HEK293 (cell line): ENCODE data around the gene HILPDA.

Experiments used
- CTCF ChIA-PET: fragments of 350-600 bp; formaldehyde crosslinking; extraction: SDS; loops from one replicate; lab custom pipeline; 2021; ENCODE audit warnings: antibody characterized with exemption; lab: Yijun Ruan, JAX
- POLR2A ChIA-PET: fragments of 300-600 bp; formaldehyde crosslinking; extraction: SDS; loops from one replicate; lab custom pipeline; 2020; ENCODE audit warnings: antibody characterized with exemption, inconsistent platforms; lab: Yijun Ruan, JAX
- H3K27ac ChIP-seq: fragments of 200-500 bp; sonication (Bioruptor generic); 2 replicates; pipeline ENCODE4 v1.5.1; 2014; ENCODE audit warnings: low read depth, low read length, control low read depth, inconsistent platforms; ENCODE audit errors: extremely low read depth
- H3K36me3 ChIP-seq, 2 experiments: fragments of 200-500 bp in 1 of 2; sonication (Bioruptor generic) in 1 of 2; 1 replicate in 1 of 2; 2 replicates in 1 of 2; pipeline ENCODE4 v1.5.1; 2014 to 2017; ENCODE audit warnings: inconsistent platforms in 2 of 2, low read length in 2 of 2; ENCODE audit not compliant: control insufficient read depth in 2 of 2, insufficient read depth in 1 of 2
- H3K4me1 ChIP-seq: fragments of 200-500 bp; sonication (Bioruptor generic); 2 replicates; pipeline ENCODE4 v1.5.1; 2014; ENCODE audit warnings: mild to moderate bottlenecking, low read length, inconsistent platforms; ENCODE audit not compliant: control insufficient read depth, insufficient read depth
- H3K4me3 ChIP-seq: 2 replicates; pipeline ENCODE4 v1.5.1; 2011; ENCODE audit warnings: low read depth, mild to moderate bottlenecking, control low read depth, low read length, moderate library complexity
- H3K9me3 ChIP-seq: fragments of 200-500 bp; sonication (Bioruptor generic); 2 replicates; pipeline ENCODE4 v1.5.1; 2014; ENCODE audit warnings: low read depth, low read length, inconsistent platforms; ENCODE audit not compliant: control insufficient read depth, insufficient read depth
- GLI2 ChIP-seq: fragments of 450-650 bp; formaldehyde crosslinking; IDR thresholded peaks from 2 replicates; pipeline ENCODE4; 2017; ENCODE audit warnings: missing biosample characterization, missing genetic modification characterization, low read depth, borderline replicate concordance
- GLI4 ChIP-seq: fragments of 450-650 bp; formaldehyde crosslinking; IDR thresholded peaks from 2 replicates; pipeline ENCODE4 v1.5.1; 2016; ENCODE audit warnings: missing biosample characterization, missing genetic modification characterization
- OVOL3 ChIP-seq: fragments of 450-650 bp; formaldehyde crosslinking; IDR thresholded peaks from 2 replicates; pipeline ENCODE4 v1.5.1; 2016; ENCODE audit warnings: missing biosample characterization, missing genetic modification characterization
- TRIM28 ChIP-seq: IDR thresholded peaks from 2 replicates; pipeline ENCODE4 v1.6.1; 2011; ENCODE audit warnings: low read length, control low read depth, borderline replicate concordance
- ZFP69B ChIP-seq: fragments of 450-650 bp; formaldehyde crosslinking; IDR thresholded peaks from 2 replicates; pipeline ENCODE4 v1.5.1; 2016; ENCODE audit warnings: missing biosample characterization, missing genetic modification characterization
- ZNF132 ChIP-seq: fragments of 450-650 bp; formaldehyde crosslinking; IDR thresholded peaks from 2 replicates; pipeline ENCODE4 v1.5.1; 2017; ENCODE audit warnings: missing biosample characterization, missing genetic modification characterization, borderline replicate concordance
- ZNF174 ChIP-seq: fragments of 450-650 bp; formaldehyde crosslinking; IDR thresholded peaks from 2 replicates; pipeline ENCODE4 v1.5.0; 2017; ENCODE audit warnings: missing biosample characterization, mild to moderate bottlenecking, missing genetic modification characterization
- ZNF202 ChIP-seq: fragments of 450-650 bp; formaldehyde crosslinking; IDR thresholded peaks from 2 replicates; pipeline ENCODE4 v1.5.1; 2016; ENCODE audit warnings: missing biosample characterization, missing genetic modification characterization, borderline replicate concordance
- ZNF335 ChIP-seq: fragments of 450-650 bp; formaldehyde crosslinking; conservative IDR thresholded peaks from 2 replicates; pipeline ENCODE4 v1.5.1; 2016; ENCODE audit warnings: missing biosample characterization, missing genetic modification characterization
- ZNF394 ChIP-seq: fragments of 450-650 bp; formaldehyde crosslinking; IDR thresholded peaks from 2 replicates; pipeline ENCODE4 v1.5.1; 2016; ENCODE audit warnings: missing biosample characterization, missing genetic modification characterization, mild to moderate bottlenecking, moderate library complexity, borderline replicate concordance
- ZNF560 ChIP-seq: fragments of 450-650 bp; formaldehyde crosslinking; IDR thresholded peaks from 2 replicates; pipeline ENCODE4 v1.5.1; 2017; ENCODE audit warnings: missing biosample characterization, missing genetic modification characterization, borderline replicate concordance
- ZNF768 ChIP-seq: fragments of 450-650 bp; formaldehyde crosslinking; IDR thresholded peaks from 2 replicates; pipeline ENCODE4 v1.5.1; 2018; ENCODE audit warnings: missing biosample characterization, mild to moderate bottlenecking, missing genetic modification characterization
- TF ChIP-seq, protein P1 (sequence below): fragments of 450-650 bp; formaldehyde crosslinking; IDR thresholded peaks from 2 replicates; pipeline ENCODE4 v1.5.1; 2016; ENCODE audit warnings: missing biosample characterization, missing genetic modification characterization
- TF ChIP-seq, protein P2 (sequence below): fragments of 450-650 bp; formaldehyde crosslinking; IDR thresholded peaks from 2 replicates; pipeline ENCODE4 v1.5.1; 2016; ENCODE audit warnings: missing biosample characterization, missing genetic modification characterization, low read depth
- TF ChIP-seq, protein P3 (sequence below): fragments of 450-650 bp; formaldehyde crosslinking; IDR thresholded peaks from 2 replicates; pipeline ENCODE4 v1.5.1; 2016; ENCODE audit warnings: missing biosample characterization, missing genetic modification characterization
- TF ChIP-seq, protein P4 (sequence below): fragments of 450-650 bp; formaldehyde crosslinking; IDR thresholded peaks from 2 replicates; pipeline ENCODE4 v1.5.1; 2016; ENCODE audit warnings: missing biosample characterization, missing genetic modification characterization
- TF ChIP-seq, protein P5 (sequence below): fragments of 450-650 bp; formaldehyde crosslinking; IDR thresholded peaks from 2 replicates; pipeline ENCODE4 v1.5.1; 2016; ENCODE audit warnings: missing biosample characterization, missing genetic modification characterization

The HILPDA gene

DNA sequence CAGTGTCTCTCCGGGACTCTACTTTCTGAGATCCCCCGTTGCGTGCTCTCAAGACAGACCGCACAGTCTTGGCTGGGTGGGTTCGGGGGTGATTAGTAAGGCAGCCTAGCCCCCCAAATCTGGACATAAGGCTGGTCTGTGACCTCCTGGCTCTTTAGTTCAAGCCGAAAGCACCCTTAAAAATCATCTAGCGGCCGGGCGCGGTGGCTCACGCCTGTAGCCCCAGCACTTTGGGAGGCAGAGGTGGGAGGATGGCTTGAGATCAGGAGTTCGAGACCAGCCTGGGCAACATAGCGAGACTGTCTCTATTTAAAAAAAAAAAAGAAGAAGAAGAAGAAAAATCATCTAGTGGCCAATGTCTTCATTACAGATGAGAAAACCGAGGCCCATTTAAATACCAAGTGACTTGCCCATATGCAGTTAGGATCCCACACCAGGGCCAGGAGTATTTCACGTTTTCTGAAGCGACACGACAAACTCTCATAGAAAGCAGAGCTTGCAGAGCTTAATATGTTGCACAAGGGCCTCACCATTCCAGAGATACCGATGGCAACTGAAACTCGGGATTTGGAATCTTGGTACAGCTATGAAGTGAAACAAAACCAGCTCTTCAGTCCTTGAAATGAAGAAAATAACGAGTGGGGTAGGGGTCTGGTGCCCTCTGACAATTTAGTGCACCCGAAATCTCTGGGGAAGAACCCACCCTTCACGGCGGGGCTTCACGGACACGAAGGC is 703 bp upstream of the HILPDA start:
- Histone ChIP-seq H3K36me3 (peaks cover 0 to 11% of the 10 kb centered on the region in 2 experiments; a peak in 2 of 3 replicates), H3K4me1 (peaks cover 14% of the 10 kb centered on the region), H3K27ac (peak overlapping the region; percentile 66; the same call in 1 of the 2 replicates), H3K9me3 (no peaks in the 10 kb centered on the region), H3K4me3 (peak overlapping the region; percentile 56)
- POLR2A ChIA-PET = interaction anchor here (0.6 to 1.3 kb wide), 5 partner anchors 11 to 1515 kb away, joined by 3 to 8 read pairs (median 4); partner anchors contain the start of gene METTL2B
- TF ChIP-seq ZNF174 (tag by site-specific recombination) (no peak), TRIM28 (no peak), OVOL3 (no peak), GLI4 (tag by site-specific recombination) (no peak), GLI2 (no peak), ZNF202 (tag by site-specific recombination) (no peak)
- CTCF ChIA-PET = interaction anchor here (0.6 to 3.8 kb wide), 8 partner anchors 14 to 591 kb away, joined by 3 to 39 read pairs (median 3); no protein-coding TSS in a partner anchor

DNA sequence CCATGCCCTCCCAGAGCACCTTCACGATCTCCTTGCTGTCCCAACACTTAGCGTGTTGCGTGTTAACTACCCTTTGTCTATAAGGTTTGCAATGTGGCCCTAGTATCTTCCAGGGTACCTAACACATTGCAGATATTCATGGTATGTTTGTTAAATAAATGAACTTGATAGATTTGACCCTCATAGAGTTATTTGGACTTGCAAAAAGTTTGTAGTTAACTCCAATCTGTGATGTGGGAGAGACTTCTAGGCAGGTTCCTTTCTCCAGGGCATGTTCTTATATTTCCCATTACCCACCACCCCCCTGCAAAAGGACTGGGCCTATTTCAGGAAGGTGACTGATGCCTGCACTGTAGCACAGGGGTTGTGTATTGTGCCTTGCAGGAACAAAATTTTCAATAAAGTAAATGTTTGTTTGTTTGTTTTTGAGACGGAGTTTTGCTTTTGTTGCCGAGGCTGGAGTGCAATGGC is 612 bp downstream of the HILPDA start:
- Histone ChIP-seq H3K4me3 (peak overlapping the region; percentile 56), H3K27ac (peak overlapping the region; percentile 81), H3K9me3 (no peaks in the 10 kb centered on the region), H3K4me1 (peaks cover 14% of the 10 kb centered on the region), H3K36me3 (peaks cover 0 to 11% of the 10 kb centered on the region in 2 experiments; a peak in 2 of 3 replicates)
- ChIA-PET CTCF (interaction anchor here (3.8 kb wide), 1 partner anchor 30 kb away, joined by 39 read pairs; no protein-coding TSS in a partner anchor), POLR2A (interaction anchor here (0.8 kb wide), 1 partner anchor 109 kb away, joined by 3 read pairs; no protein-coding TSS in a partner anchor)
- TF ChIP-seq ZNF768 = no peak
- no peak for TF ChIP-seq ZNF132 (tag by site-specific recombination)
- TF ChIP-seq ZFP69B (tag by site-specific recombination) = no peak
- TF ChIP-seq, protein P1, sequence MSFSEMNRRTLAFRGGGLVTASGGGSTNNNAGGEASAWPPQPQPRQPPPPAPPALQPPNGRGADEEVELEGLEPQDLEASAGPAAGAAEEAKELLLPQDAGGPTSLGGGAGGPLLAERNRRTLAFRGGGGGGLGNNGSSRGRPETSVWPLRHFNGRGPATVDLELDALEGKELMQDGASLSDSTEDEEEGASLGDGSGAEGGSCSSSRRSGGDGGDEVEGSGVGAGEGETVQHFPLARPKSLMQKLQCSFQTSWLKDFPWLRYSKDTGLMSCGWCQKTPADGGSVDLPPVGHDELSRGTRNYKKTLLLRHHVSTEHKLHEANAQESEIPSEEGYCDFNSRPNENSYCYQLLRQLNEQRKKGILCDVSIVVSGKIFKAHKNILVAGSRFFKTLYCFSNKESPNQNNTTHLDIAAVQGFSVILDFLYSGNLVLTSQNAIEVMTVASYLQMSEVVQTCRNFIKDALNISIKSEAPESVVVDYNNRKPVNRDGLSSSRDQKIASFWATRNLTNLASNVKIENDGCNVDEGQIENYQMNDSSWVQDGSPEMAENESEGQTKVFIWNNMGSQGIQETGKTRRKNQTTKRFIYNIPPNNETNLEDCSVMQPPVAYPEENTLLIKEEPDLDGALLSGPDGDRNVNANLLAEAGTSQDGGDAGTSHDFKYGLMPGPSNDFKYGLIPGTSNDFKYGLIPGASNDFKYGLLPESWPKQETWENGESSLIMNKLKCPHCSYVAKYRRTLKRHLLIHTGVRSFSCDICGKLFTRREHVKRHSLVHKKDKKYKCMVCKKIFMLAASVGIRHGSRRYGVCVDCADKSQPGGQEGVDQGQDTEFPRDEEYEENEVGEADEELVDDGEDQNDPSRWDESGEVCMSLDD (tag by site-specific recombination) = no peak
- peak; percentile 80 for TF ChIP-seq ZNF335
- no peak for TF ChIP-seq ZNF560 (tag by site-specific recombination)
- TF ChIP-seq ZNF394 = no peak
- TF ChIP-seq, protein P2, sequence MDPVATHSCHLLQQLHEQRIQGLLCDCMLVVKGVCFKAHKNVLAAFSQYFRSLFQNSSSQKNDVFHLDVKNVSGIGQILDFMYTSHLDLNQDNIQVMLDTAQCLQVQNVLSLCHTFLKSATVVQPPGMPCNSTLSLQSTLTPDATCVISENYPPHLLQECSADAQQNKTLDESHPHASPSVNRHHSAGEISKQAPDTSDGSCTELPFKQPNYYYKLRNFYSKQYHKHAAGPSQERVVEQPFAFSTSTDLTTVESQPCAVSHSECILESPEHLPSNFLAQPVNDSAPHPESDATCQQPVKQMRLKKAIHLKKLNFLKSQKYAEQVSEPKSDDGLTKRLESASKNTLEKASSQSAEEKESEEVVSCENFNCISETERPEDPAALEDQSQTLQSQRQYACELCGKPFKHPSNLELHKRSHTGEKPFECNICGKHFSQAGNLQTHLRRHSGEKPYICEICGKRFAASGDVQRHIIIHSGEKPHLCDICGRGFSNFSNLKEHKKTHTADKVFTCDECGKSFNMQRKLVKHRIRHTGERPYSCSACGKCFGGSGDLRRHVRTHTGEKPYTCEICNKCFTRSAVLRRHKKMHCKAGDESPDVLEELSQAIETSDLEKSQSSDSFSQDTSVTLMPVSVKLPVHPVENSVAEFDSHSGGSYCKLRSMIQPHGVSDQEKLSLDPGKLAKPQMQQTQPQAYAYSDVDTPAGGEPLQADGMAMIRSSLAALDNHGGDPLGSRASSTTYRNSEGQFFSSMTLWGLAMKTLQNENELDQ = no peak
- TF ChIP-seq ZNF174 (tag by site-specific recombination) = no peak
- TF ChIP-seq, protein P3, sequence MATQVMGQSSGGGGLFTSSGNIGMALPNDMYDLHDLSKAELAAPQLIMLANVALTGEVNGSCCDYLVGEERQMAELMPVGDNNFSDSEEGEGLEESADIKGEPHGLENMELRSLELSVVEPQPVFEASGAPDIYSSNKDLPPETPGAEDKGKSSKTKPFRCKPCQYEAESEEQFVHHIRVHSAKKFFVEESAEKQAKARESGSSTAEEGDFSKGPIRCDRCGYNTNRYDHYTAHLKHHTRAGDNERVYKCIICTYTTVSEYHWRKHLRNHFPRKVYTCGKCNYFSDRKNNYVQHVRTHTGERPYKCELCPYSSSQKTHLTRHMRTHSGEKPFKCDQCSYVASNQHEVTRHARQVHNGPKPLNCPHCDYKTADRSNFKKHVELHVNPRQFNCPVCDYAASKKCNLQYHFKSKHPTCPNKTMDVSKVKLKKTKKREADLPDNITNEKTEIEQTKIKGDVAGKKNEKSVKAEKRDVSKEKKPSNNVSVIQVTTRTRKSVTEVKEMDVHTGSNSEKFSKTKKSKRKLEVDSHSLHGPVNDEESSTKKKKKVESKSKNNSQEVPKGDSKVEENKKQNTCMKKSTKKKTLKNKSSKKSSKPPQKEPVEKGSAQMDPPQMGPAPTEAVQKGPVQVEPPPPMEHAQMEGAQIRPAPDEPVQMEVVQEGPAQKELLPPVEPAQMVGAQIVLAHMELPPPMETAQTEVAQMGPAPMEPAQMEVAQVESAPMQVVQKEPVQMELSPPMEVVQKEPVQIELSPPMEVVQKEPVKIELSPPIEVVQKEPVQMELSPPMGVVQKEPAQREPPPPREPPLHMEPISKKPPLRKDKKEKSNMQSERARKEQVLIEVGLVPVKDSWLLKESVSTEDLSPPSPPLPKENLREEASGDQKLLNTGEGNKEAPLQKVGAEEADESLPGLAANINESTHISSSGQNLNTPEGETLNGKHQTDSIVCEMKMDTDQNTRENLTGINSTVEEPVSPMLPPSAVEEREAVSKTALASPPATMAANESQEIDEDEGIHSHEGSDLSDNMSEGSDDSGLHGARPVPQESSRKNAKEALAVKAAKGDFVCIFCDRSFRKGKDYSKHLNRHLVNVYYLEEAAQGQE (tag by site-specific recombination) = 0 out of 2 replicates have a peak, but pooled peaks have one; percentile 0
- TF ChIP-seq, protein P4, sequence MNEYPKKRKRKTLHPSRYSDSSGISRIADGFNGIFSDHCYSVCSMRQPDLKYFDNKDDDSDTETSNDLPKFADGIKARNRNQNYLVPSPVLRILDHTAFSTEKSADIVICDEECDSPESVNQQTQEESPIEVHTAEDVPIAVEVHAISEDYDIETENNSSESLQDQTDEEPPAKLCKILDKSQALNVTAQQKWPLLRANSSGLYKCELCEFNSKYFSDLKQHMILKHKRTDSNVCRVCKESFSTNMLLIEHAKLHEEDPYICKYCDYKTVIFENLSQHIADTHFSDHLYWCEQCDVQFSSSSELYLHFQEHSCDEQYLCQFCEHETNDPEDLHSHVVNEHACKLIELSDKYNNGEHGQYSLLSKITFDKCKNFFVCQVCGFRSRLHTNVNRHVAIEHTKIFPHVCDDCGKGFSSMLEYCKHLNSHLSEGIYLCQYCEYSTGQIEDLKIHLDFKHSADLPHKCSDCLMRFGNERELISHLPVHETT (tag by site-specific recombination) = no peak
- TF ChIP-seq, protein P5, sequence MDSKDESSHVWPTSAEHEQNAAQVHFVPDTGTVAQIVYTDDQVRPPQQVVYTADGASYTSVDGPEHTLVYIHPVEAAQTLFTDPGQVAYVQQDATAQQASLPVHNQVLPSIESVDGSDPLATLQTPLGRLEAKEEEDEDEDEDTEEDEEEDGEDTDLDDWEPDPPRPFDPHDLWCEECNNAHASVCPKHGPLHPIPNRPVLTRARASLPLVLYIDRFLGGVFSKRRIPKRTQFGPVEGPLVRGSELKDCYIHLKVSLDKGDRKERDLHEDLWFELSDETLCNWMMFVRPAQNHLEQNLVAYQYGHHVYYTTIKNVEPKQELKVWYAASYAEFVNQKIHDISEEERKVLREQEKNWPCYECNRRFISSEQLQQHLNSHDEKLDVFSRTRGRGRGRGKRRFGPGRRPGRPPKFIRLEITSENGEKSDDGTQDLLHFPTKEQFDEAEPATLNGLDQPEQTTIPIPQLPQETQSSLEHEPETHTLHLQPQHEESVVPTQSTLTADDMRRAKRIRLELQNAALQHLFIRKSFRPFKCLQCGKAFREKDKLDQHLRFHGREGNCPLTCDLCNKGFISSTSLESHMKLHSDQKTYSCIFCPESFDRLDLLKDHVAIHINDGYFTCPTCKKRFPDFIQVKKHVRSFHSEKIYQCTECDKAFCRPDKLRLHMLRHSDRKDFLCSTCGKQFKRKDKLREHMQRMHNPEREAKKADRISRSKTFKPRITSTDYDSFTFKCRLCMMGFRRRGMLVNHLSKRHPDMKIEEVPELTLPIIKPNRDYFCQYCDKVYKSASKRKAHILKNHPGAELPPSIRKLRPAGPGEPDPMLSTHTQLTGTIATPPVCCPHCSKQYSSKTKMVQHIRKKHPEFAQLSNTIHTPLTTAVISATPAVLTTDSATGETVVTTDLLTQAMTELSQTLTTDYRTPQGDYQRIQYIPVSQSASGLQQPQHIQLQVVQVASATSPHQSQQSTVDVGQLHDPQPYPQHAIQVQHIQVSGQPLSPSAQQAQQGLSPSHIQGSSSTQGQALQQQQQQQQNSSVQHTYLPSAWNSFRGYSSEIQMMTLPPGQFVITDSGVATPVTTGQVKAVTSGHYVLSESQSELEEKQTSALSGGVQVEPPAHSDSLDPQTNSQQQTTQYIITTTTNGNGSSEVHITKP (tag by site-specific recombination) = peak; percentile 85
